SU-DHL-6 (cell line): ENCODE measurements around the gene LRRC71.

ENCODE experiments used
- H2AFZ ChIP-seq: fragments of 200-600 bp; sonication (generic); 2 replicates; pipeline ENCODE4 v1.6.1; 2014; ENCODE audit warnings: low read depth, mild to moderate bottlenecking, moderate library complexity, mixed read lengths, antibody characterized with exemption, low read length; ENCODE audit not compliant: severe bottlenecking
- H3F3A ChIP-seq: fragments of 200-600 bp; shearing (Covaris generic); 2 replicates; pipeline ENCODE4 v1.6.0; 2016; ENCODE audit warnings: antibody characterized with exemption, mild to moderate bottlenecking; ENCODE audit not compliant: insufficient read depth
- H3K27ac ChIP-seq: fragments of 200-600 bp; sonication (generic); 2 replicates; pipeline ENCODE4 v1.5.1; 2016; ENCODE audit warnings: low read depth, mild to moderate bottlenecking, low read length, moderate library complexity, mixed read lengths
- H3K27me3 ChIP-seq: fragments of 200-600 bp; sonication (generic), shearing (Covaris generic); 2 replicates; pipeline ENCODE4 v1.6.0; 2014; ENCODE audit warnings: mild to moderate bottlenecking, low read length
- H3K36me3 ChIP-seq: fragments of 200-600 bp; sonication (generic); 2 replicates; pipeline ENCODE4 v1.6.1; 2014; ENCODE audit warnings: mild to moderate bottlenecking, low read length, mixed read lengths
- H3K4me2 ChIP-seq: fragments of 300-600, 200-600 bp; shearing (Covaris generic), sonication (generic); 2 replicates; pipeline ENCODE4 v1.6.0; 2014; ENCODE audit warnings: low read length, low read depth, mild to moderate bottlenecking; ENCODE audit not compliant: poor library complexity, severe bottlenecking
- H3K4me3 ChIP-seq: fragments of 200-600 bp; sonication (generic); 2 replicates; pipeline ENCODE4 v1.5.1; 2014; ENCODE audit warnings: antibody characterized with exemption, low read length, mild to moderate bottlenecking, mixed read lengths; ENCODE audit not compliant: insufficient read depth, poor library complexity, severe bottlenecking
- H3K79me2 ChIP-seq: fragments of 200-600 bp; sonication (generic); 2 replicates; pipeline ENCODE4 v1.6.1; 2014; ENCODE audit warnings: mild to moderate bottlenecking, low read length, moderate library complexity; ENCODE audit not compliant: insufficient read depth
- H3K9ac ChIP-seq: fragments of 200-600 bp; sonication (generic); 2 replicates; pipeline ENCODE4 v1.7.0; 2014; ENCODE audit warnings: mild to moderate bottlenecking, low read length
- H3K9me2 ChIP-seq: fragments of 200-600 bp; sonication (generic); replicated peaks from 2 replicates; pipeline ENCODE4 v1.6.1; 2014; ENCODE audit warnings: low read length; ENCODE audit not compliant: insufficient read depth
- H3K9me3 ChIP-seq: fragments of 200-600 bp; sonication (generic); 2 replicates; pipeline ENCODE4 v1.6.1; 2014; ENCODE audit warnings: low read length, mixed read lengths; ENCODE audit not compliant: insufficient read depth
- H4K20me1 ChIP-seq: fragments of 200-600 bp; sonication (generic); 2 replicates; pipeline ENCODE4 v1.6.1; 2014; ENCODE audit warnings: low read depth, mild to moderate bottlenecking, antibody characterized with exemption, low read length, moderate library complexity, mixed read lengths
- CTCF ChIP-seq: fragments of 200-600 bp; sonication (generic); IDR thresholded peaks from one replicate; pipeline ENCODE4 v1.5.1; 2017; ENCODE audit warnings: antibody characterized with exemption, mild to moderate bottlenecking, low read length, moderate library complexity; ENCODE audit not compliant: insufficient read depth, poor library complexity, severe bottlenecking
- EZH2phosphoT487 ChIP-seq: fragments of 200-600 bp; sonication (generic), shearing (Covaris generic); conservative IDR thresholded peaks from 2 replicates; pipeline ENCODE4 v1.6.1; 2018; ENCODE audit warnings: mild to moderate bottlenecking, antibody characterized with exemption, low read length, moderate library complexity, mixed read lengths

The LRRC71 gene

GRCh38 chr1:156881101-156881500 lies 39.3 kb upstream of the LRRC71 start:
- Histone ChIP-seq H3K36me3 (no peaks in the 10 kb centered on the region), H3K27ac (no peak overlapping the region), H3K9me2 (no peaks in the 10 kb centered on the region), H4K20me1 (no peaks in the 10 kb centered on the region), H3K4me2 (no peak overlapping the region), H3K27me3 (no peaks in the 10 kb centered on the region), H3K9me3 (no peaks in the 10 kb centered on the region), H3F3A (no peaks in the 10 kb centered on the region), H3K9ac (no peak overlapping the region), H3K4me3 (no peak overlapping the region), H2AFZ (no peak overlapping the region), H3K79me2 (no peaks in the 10 kb centered on the region)
- TF ChIP-seq EZH2phosphoT487 (no peak), CTCF (no peak)

- Histone ChIP-seq H2AFZ (no peak overlapping the region), H3K27me3 (no peaks in the 10 kb centered on the region), H4K20me1 (no peaks in the 10 kb centered on the region), H3K27ac (no peak overlapping the region), H3K9me2 (no peaks in the 10 kb centered on the region), H3F3A (no peaks in the 10 kb centered on the region), H3K4me3 (no peak overlapping the region), H3K36me3 (no peaks in the 10 kb centered on the region), H3K4me2 (no peak overlapping the region), H3K9me3 (no peaks in the 10 kb centered on the region), H3K79me2 (no peaks in the 10 kb centered on the region), H3K9ac (no peak overlapping the region)
- no peak for TF ChIP-seq EZH2phosphoT487
- no peak for TF ChIP-seq CTCF
These were observed 38.8 kb upstream of the LRRC71 start for GRCh38 chr1:156881663-156882062.

DNA sequence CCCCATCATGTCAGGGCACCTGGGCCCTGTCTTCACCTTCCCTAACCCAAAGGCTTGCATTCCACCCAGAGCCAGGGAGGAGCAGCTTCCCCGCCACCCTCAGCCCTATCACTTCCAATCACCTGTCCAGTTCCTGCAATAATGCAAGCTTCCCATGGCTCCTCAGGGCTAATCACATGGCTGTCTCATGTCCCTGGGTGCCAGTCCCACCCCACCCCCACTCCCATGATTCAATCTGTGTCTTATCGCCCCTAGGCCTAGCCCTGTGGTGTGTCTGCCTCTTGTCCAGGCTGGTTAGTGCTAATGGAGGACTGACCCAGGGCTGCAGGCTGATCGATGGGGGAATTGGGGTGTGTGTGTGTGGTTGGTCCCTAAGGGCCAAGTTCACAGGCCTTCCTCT lies 37.9 kb upstream of the LRRC71 start:
- TF ChIP-seq EZH2phosphoT487 (no peak), CTCF (no peak)
- Histone ChIP-seq H3K4me2 (no peak overlapping the region), H3K9ac (no peak overlapping the region), H3K36me3 (no peaks in the 10 kb centered on the region), H4K20me1 (no peaks in the 10 kb centered on the region), H3K9me3 (no peaks in the 10 kb centered on the region), H3F3A (no peaks in the 10 kb centered on the region), H3K79me2 (no peaks in the 10 kb centered on the region), H2AFZ (no peak overlapping the region), H3K4me3 (no peak overlapping the region), H3K27me3 (no peaks in the 10 kb centered on the region), H3K9me2 (no peaks in the 10 kb centered on the region), H3K27ac (no peak overlapping the region)

DNA sequence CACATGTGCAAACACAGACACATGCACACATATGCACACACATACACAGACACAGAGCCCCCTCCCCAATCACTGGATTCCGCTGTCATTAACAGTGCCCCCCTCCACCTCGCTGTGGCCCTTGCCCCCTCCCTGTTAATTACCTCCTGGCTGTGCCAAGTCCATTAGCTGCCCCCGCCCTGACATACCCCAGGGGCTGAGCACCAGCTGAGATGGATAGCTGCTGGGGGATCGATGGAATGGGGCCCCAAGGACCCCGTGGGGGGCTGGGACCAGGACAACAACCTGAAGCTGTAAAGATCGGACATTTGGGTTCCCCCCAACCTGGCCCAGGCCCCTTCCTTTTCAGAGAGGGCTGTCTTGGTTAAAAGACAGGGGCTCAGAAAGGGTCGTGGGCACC lies 36.5 kb upstream of the LRRC71 start:
- no peaks in the 10 kb centered on the region for H3K9me2 ChIP-seq
- H2AFZ ChIP-seq = no peak overlapping the region
- no peak overlapping the region for H3K27ac ChIP-seq
- no peaks in the 10 kb centered on the region for H3K36me3 ChIP-seq
- H3K27me3 ChIP-seq = no peaks in the 10 kb centered on the region
- H4K20me1 ChIP-seq = no peaks in the 10 kb centered on the region
- H3K4me2 ChIP-seq = no peak overlapping the region
- H3K9me3 ChIP-seq = no peaks in the 10 kb centered on the region
- no peak overlapping the region for H3K9ac ChIP-seq
- no peaks in the 10 kb centered on the region for H3K79me2 ChIP-seq
- no peak overlapping the region for H3K4me3 ChIP-seq
- TF ChIP-seq CTCF (no peak), EZH2phosphoT487 (no peak)
- H3F3A ChIP-seq = no peaks in the 10 kb centered on the region
